DOHH2 (cell line): ENCODE results near the gene LY6G5B.

Experiments used
- H3F3A ChIP-seq: fragments of 200-600 bp; sonication (generic), shearing (Covaris generic); 2 replicates; pipeline ENCODE4 v1.6.0; 2016; ENCODE audit warnings: antibody characterized with exemption, mild to moderate bottlenecking; ENCODE audit not compliant: control insufficient read depth, insufficient read depth
- H3K27ac ChIP-seq: fragments of 200-600 bp; sonication (generic); 2 replicates; pipeline ENCODE4 v1.5.1; 2014; ENCODE audit warnings: low read depth, mild to moderate bottlenecking, low read length, moderate library complexity
- H3K27me3 ChIP-seq: fragments of 200-600 bp; sonication (generic); 2 replicates; pipeline ENCODE4 v1.6.1; 2014; ENCODE audit warnings: mild to moderate bottlenecking, low read length, mixed read lengths; ENCODE audit not compliant: control insufficient read depth
- H3K36me3 ChIP-seq: fragments of 200-600 bp; sonication (generic); 2 replicates; pipeline ENCODE4 v1.6.1; 2014; ENCODE audit warnings: mild to moderate bottlenecking, low read length, moderate library complexity, mixed read lengths; ENCODE audit not compliant: control insufficient read depth
- H3K4me1 ChIP-seq: fragments of 200-600 bp; sonication (generic); 2 replicates; pipeline ENCODE4 v1.6.1; 2014; ENCODE audit warnings: mild to moderate bottlenecking, low read length, mixed read lengths; ENCODE audit not compliant: control insufficient read depth
- H3K4me2 ChIP-seq: fragments of 200-600 bp; sonication (generic); 2 replicates; pipeline ENCODE4 v1.6.0; 2014; ENCODE audit warnings: mild to moderate bottlenecking, low read length, moderate library complexity
- H3K4me3 ChIP-seq: fragments of 200-600 bp; sonication (generic); 2 replicates; pipeline ENCODE4 v1.5.1; 2014; ENCODE audit warnings: mild to moderate bottlenecking, low read length, mixed read lengths
- H3K79me2 ChIP-seq: fragments of 200-600 bp; sonication (generic); 2 replicates; pipeline ENCODE4 v1.6.1; 2014; ENCODE audit warnings: mild to moderate bottlenecking, low read length, mixed read lengths; ENCODE audit not compliant: control insufficient read depth
- H3K9me2 ChIP-seq: fragments of 200-600 bp; sonication (generic); replicated peaks from 2 replicates; pipeline ENCODE4 v1.6.1; 2014; ENCODE audit warnings: mild to moderate bottlenecking, low read length, mixed read lengths; ENCODE audit not compliant: control insufficient read depth
- H3K9me3 ChIP-seq: fragments of 200-600 bp; sonication (generic); 2 replicates; pipeline ENCODE4 v1.6.1; 2014; ENCODE audit warnings: antibody characterized with exemption, low read length, mixed read lengths; ENCODE audit not compliant: control insufficient read depth, insufficient read depth
- H4K20me1 ChIP-seq: fragments of 200-600 bp; sonication (generic); 2 replicates; pipeline ENCODE4 v1.6.0; 2014; ENCODE audit warnings: low read depth, mild to moderate bottlenecking, antibody characterized with exemption, low read length, moderate library complexity; ENCODE audit not compliant: control insufficient read depth, insufficient read depth
- CTCF ChIP-seq: fragments of 200-600 bp; sonication (generic); IDR thresholded peaks from one replicate; pipeline ENCODE4 v1.5.1; 2014; ENCODE audit warnings: antibody characterized with exemption, mild to moderate bottlenecking, low read depth, low read length; ENCODE audit not compliant: poor library complexity, severe bottlenecking
- EZH2phosphoT487 ChIP-seq: fragments of 200-600 bp; sonication (generic); IDR thresholded peaks from 2 replicates; pipeline ENCODE4 v1.6.1; 2017; ENCODE audit warnings: borderline replicate concordance, mild to moderate bottlenecking, antibody characterized with exemption, low read length, moderate library complexity, mixed read lengths

The LY6G5B gene

DNA sequence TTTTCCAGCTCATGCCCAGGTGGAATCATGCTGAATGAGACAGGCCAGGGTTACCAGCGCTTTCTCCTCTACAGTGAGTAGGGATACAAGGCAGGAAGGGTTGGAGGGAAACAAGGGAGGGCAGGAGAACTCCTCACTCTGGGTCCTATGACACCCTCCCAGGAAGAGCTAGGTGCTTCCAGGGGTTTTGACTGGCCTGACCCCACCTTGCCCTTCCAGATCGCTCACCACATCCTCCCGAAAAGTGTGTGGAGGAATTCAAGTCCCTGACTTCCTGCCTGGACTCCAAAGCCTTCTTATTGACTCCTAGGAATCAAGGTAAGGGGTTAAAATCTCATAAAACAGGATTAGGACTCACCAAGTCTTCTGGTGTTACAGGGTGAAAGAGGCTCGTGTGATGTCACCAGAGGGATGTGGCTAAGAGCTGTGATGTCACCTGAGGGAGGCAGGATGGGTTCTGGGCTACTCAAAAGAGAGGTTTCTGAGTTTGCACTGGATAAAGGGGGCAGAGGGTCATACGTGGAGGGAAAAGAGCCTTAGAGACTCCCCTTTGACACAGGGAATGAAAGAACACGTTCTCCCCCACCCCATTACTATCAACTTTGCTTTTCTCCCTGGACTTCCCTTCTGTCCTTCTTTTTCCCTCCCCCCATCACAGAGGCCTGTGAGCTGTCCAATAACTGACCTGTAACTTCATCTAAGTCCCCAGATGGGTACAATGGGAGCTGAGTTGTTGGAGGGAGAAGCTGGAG is 12.2 kb upstream of the LY6G5B start:
- Histone ChIP-seq H3K9me2 (no peaks in the 10 kb centered on the region), H4K20me1 (no peaks in the 10 kb centered on the region), H3K9me3 (no peaks in the 10 kb centered on the region), H3K27me3 (no peaks in the 10 kb centered on the region), H3F3A (peaks cover 18% of the 10 kb centered on the region), H3K27ac (no peak overlapping the region), H3K4me1 (peaks cover 45% of the 10 kb centered on the region), H3K4me2 (no peak overlapping the region), H3K79me2 (peaks cover 55% of the 10 kb centered on the region), H3K36me3 (peaks cover 38% of the 10 kb centered on the region), H3K4me3 (no peak overlapping the region)
- no peak for TF ChIP-seq EZH2phosphoT487
- no peak for TF ChIP-seq CTCF

- Histone ChIP-seq H3K9me3 (no peaks in the 10 kb centered on the region), H3K4me3 (no peak overlapping the region), H3F3A (peaks cover 18% of the 10 kb centered on the region), H3K4me2 (peak overlapping the region; percentile 92; the same call in 1 of the 2 replicates), H3K9me2 (no peaks in the 10 kb centered on the region), H3K79me2 (peaks cover 58% of the 10 kb centered on the region), H4K20me1 (no peaks in the 10 kb centered on the region), H3K27me3 (no peaks in the 10 kb centered on the region), H3K4me1 (peaks cover 50% of the 10 kb centered on the region), H3K36me3 (peaks cover 45% of the 10 kb centered on the region), H3K27ac (no peak overlapping the region)
- no peak for TF ChIP-seq EZH2phosphoT487
- TF ChIP-seq CTCF = no peak
Measured at GRCh38 chr6:31658158-31658688, 11.6 kb upstream of the LY6G5B start.

GRCh38 chr6:31658983-31659648 is 10.7 kb upstream of the LY6G5B start:
- Histone ChIP-seq H3K36me3 (peaks cover 53% of the 10 kb centered on the region), H3K27me3 (no peaks in the 10 kb centered on the region), H3K9me3 (no peaks in the 10 kb centered on the region), H3F3A (peaks cover 18% of the 10 kb centered on the region), H3K4me1 (peaks cover 54% of the 10 kb centered on the region), H3K4me3 (peak overlapping the region; percentile 95), H3K4me2 (peak overlapping the region; percentile 92), H4K20me1 (no peaks in the 10 kb centered on the region), H3K9me2 (no peaks in the 10 kb centered on the region), H3K27ac (no peak overlapping the region), H3K79me2 (peaks cover 60% of the 10 kb centered on the region)
- TF ChIP-seq EZH2phosphoT487 = no peak
- no peak for TF ChIP-seq CTCF
